Hindlimb muscle (tissue), 1 donor: Measurements from ENCODE around the gene DDX31. TPM values are rescaled to one million over a fixed set of nuclear protein-coding genes. Genes with fewer than 3 reads are reported as not detected.
A peak's percentile ranks its signal among the peaks of the same experiment; 100 is the strongest.
"Not testable (repeated sequence)": the region's sequence is repeated elsewhere in the genome, so short reads cannot be mapped to it uniquely, and the experiment has no call there.

Experiments
- DNase-seq: peaks from one replicate; pipeline ENCODE4 v3.0.0-alpha.2; 2013
- polyA plus RNA-seq: library from polyadenylated mRNA; unstranded; fragments of 120-200 nt; gene quantifications from one replicate; pipeline ENCODE4 v1.2.1, GENCODE V29; 2013; ENCODE audit not compliant: insufficient read length

The DDX31 gene
- polyA plus RNA-seq = 7.7 TPM

GRCh38 chr9:132669698-132670456, at the start of gene DDX31:
DDX31 (minus strand) TSS chr9:132669983; CDS start chr9:132669934, 49 bp downstream.
- DNase-seq = peak; percentile 89

DNA sequence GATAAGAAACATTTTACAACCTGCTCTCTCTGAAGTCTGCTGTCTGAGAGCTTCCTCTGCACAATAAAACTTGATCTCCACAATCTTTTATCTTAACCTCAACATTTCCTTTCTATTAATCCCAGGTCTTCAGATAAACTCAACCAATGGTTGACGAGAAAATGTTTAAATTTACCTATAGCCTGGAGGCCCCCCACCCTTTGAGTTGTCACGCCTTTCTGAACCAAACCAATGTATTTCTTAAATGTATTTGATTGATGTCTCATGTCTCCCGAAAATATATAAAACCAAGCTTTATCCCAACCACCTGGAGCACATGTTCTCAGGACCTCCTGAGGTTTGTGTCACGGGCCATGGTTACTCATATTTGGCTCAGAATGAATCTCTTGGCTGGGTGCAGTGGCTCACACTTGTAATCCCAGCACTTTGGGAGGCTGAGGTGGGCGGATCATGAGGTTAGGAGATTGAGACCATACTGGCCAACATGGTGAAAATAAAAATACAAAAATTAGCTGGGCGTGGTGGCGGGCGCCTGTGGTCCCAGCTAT, 48.7 kb upstream of the DDX31 start:
- DNase-seq = not testable (repeated sequence)

DNA sequence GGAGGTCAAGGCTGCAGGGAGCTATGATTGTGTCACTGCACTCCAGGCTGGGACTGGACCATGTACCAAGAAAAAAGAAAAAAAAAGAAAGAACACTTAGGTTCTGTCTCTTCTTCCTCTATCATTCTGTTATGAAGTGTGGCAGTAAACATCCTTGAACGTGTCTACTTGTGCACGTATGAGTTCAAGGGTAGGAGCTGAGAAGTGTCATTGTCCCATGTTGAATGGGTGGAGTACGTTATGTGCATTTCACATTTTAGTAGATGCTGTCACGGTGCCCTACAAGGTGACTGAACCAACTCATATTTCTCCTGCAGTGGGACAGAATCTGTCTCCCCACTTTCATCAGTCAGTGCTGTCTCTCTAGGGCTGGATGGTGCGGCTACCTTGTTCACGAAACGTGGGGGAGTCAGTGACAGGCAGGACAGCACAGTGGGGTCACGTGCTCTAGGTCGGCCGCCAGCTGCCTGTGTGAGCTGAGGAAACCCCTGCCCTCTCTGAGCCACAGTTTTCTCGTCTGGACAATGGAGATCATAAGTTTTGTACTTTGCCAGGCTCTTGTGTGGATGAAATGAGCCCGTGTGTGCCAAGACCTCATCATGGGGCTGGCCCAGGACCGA, 47.7 kb upstream of the DDX31 start:
- no peak for DNase-seq

GRCh38 chr9:132716007-132716406, 46.2 kb upstream of the DDX31 start:
- DNase-seq = no peak

DNA sequence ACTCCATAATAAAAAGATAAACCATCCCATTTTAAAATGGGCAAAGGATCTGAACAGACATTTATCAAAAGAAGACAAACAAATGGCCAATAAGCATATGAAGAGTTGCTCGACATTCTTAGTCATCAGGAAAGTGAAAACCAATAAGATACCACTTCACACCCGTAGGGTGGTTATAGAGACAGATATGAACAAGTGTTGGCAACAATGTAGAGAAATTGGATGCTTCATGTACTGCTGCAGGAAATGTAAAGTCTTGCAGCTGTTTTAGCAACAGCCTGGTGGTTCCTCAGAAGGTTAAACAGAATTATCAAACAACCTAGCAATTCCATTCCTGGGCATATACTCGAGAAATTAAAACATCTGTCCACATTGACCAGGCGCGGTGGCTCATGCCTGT, 43.0 kb upstream of the DDX31 start:
- DNase-seq = no peak

DNA sequence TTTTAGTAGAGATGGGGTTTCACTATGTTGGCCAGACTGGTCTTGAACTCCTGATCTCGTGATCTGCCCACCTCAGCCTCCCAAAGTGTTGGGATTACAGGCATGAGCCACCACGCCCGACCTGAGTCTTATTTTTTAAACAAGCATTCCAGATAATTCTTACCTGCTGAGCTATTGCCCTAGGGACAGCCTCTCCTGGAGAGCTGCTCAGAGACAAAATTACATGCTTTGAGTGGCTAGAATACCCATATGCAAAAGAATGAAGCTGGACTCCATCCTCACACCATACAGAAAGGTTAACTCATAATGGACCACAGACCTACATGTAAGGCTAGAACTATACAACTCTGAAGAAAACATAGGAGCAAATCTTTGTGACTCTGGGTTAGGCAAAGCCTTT, 42.1 kb upstream of the DDX31 start:
- no peak for DNase-seq

DNA sequence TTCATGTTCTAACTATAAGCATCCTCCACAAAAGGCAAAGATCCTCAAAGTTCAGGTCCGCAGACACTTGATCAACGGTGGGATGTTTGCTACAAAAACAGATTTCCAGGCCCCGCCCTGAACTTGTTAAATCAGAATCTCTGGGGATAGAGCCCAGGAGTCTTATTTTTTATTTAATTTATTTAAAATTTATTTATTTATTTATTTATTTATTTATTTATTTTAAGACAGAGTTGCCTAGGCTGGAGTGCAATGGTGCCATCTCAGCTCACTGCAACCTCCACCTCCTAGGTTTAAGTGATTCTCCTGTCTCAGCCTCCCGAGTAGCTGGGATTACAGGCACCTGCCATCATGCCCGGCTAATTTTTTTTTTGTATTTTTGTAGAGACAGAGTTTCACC, 41.4 kb upstream of the DDX31 start:
- not testable (repeated sequence) for DNase-seq

GRCh38 chr9:132710333-132710732, 40.5 kb upstream of the DDX31 start:
- no peak for DNase-seq

GRCh38 chr9:132708769-132709430, 39.1 kb upstream of the DDX31 start:
- no peak for DNase-seq

GRCh38 chr9:132708239-132708638, 38.5 kb upstream of the DDX31 start:
- no peak for DNase-seq

GRCh38 chr9:132703336-132703735, 33.6 kb upstream of the DDX31 start:
- DNase-seq = no peak

DNA sequence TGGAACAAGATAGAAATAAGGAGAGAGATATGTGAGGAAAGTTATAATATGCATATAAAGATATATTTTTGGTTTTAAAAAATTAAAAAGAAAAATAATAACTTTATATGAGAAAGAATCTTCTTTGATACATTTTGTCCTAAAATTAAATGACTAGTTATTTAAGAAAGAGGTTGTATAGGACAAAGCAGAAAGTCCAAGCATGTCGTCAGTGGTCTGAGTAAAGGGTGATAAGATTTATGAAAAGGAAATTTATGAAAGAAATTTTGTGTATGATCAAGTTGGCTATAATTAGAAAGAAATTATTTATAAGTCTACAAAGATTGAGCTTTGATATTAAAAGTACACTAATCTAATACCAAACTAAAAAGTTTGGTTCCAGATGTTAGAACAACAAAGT, 32.5 kb upstream of the DDX31 start:
- no peak for DNase-seq

- DNase-seq = peak; percentile 38
These were observed 30.2 kb upstream of the DDX31 start for GRCh38 chr9:132699956-132700355.

- no peak for DNase-seq
These were observed 29.2 kb upstream of the DDX31 start for GRCh38 chr9:132698989-132699388.

DNA sequence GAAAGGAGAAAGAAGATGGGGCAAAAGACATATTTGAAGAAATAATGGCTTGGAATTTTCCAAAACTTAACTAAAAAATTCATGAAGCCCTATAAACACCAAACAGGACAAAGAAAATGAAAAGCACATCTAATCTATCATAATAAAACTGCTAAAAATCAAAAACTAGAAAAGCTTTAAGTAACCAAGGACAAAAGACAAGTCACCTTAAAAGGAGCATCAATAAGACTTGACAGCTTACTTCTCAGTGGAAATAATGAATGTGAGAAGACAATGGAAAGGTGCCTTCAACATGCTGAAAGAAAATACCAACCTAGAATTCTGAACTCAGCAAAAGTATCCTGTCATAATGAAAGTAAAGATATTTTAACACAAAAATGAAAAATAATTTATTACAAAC, 27.4 kb upstream of the DDX31 start:
- no peak for DNase-seq

- no peak for DNase-seq
These were observed 24.4 kb upstream of the DDX31 start for GRCh38 chr9:132694144-132694543.

DNA sequence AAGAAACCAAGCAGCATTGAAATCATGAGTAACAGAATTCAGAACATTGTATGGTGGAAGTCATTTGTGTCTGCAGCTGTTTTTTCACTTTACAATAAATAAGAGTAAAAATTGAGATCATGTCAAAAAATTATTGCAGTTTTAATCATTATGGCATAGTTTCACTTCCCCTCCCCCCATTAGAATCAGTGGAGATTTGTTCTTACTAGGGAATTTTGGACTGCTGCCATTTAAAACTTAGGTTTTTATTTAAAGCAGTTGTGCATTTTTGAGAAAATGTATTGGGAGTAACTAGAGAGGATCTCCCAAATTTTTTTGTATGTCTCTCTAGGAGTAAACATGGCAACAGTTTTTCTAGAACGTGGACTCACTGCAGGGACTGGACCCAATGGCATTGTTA, 20.9 kb upstream of the DDX31 start:
- peak; percentile 58 for DNase-seq

DNA sequence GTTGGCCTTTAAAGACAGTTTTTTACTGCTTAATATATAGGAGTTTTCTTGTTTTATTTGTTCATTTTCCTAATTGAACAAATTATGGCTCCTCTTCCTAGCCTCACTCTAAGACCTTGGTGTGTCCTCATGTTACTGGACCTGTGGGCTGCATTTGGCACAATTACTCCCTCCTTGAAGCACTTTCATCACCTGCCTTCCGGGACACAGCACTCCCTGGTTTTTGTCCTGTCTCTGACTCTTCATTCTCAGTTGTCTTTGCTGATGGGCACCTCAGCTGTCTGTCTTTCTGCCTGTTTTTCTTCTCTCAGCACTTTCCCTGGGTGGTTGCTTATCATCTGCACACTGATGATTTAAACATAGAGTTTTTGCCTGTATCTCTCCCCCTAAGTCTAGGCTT, 14.1 kb upstream of the DDX31 start:
- no peak for DNase-seq

- no peak for DNase-seq
These were observed 11.8 kb upstream of the DDX31 start for GRCh38 chr9:132681561-132681960.

- no peak for DNase-seq
These were observed 10.3 kb upstream of the DDX31 start for GRCh38 chr9:132679946-132680625.

DNA sequence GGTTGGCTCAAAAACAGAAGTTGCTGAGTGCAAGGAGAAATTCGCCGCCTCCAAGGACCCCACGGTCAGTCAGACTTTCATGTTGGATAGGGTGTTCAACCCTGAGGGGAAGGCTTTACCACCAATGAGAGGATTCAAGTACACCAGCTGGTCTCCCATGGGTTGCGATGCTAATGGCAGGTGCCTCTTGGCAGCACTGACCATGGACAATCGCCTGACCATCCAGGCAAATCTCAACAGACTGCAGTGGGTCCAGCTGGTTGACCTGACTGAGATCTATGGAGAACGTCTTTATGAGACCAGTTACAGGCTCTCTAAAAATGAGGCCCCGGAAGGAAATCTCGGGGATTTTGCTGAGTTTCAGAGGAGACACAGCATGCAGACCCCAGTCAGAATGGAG, 8.2 kb upstream of the DDX31 start:
- DNase-seq = no peak

DNA sequence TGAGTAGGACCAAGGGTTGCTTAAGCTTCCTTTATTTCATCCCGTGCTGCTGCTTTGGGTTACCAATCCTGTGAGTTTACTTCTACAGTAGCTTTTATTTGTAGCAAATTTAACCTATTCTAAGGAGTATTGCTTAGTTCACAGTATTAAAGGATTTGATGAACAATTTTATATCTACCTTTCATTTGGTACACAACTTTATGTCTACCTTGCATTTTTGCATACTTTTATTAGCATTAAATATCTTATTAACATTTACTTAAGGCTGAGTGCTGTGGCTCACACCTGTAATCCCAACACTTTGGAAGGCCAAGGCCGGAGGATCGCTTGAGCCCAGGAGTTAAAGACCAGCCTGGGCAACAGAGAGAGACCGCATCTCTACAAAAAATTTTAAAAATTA, 4.7 kb upstream of the DDX31 start:
- no peak for DNase-seq

DNA sequence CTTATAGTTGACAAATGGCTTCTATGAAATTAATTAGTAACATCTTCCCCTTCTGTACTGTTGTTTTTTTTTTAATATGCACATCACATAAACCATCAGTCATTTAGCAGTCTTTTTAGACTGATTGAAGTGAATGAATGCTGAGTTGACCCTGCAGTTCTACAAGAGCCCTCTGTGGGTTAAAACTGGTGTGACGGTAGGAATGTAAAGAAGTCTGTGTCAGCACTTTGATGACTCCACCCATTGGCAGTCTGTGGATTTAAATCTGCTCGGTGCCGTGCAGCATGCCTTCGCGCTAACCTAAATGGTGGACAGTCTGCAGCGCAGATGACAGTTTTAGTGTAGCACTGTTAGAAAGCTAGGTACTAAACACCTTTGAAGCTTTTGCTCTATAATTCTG, 3.6 kb upstream of the DDX31 start:
- DNase-seq = no peak
